GM12878 (cell line): ENCODE results near the gene NCKAP5. TPM values are rescaled to one million over a fixed set of nuclear protein-coding genes. Genes with fewer than 3 reads are reported as not detected.

Experiments
- ATAC-seq: fragments of 200-7000 bp; cut with Tn5 transposase; 3 replicates; pipeline ENCODE4 v1.9.1; 2020; ENCODE audit warnings: mild to moderate bottlenecking, moderate library complexity
- BruUV-seq: library from RNA; stranded (reverse); fragments of 400-500 nt; replicated peaks from 2 replicates; lab custom pipeline; 2021; lab: Mats Ljungman, UMichigan
- CTCF ChIA-PET: fragments of 300-600 bp; sonication (Branson Sonifier 250); formaldehyde crosslinking; extraction: SDS; loops from one replicate; lab custom pipeline; 2021; ENCODE audit warnings: inconsistent platforms; lab: Yijun Ruan, JAX
- POLR2A ChIA-PET: fragments of 350-600 bp; formaldehyde crosslinking; extraction: SDS; loops from one replicate; lab custom pipeline; 2021; ENCODE audit warnings: inconsistent platforms; lab: Charles Lee
- RAD21 ChIA-PET: fragments of 300-600 bp; sonication (Branson Sonifier 250); formaldehyde crosslinking; loops from one replicate; lab custom pipeline; 2023; ENCODE audit warnings: antibody characterized with exemption; ENCODE audit not compliant: unreplicated experiment; lab: Charles Lee
- SMC1A ChIA-PET: fragments of 300-600 bp; sonication (Branson Sonifier 250); formaldehyde crosslinking; loops from one replicate; lab custom pipeline; 2023; ENCODE audit not compliant: unreplicated experiment, uncharacterized antibody; lab: Charles Lee
- DNase-seq: peaks from one replicate; pipeline ENCODE4 v3.0.0-alpha.2; 2011; ENCODE audit warnings: low read depth, low spot score
- FAIRE-seq: peaks from 3 replicates; lab custom pipeline; 2011; peaks lifted over from hg19 to GRCh38; lab: Jason Lieb, UNC
- H2AFZ ChIP-seq: 2 replicates; pipeline ENCODE4 v1.6.0; 2011; ENCODE audit warnings: low read depth, low read length, control low read depth; ENCODE audit not compliant: control insufficient read depth
- H3K27ac ChIP-seq: 2 replicates; pipeline ENCODE4 v1.5.1; 2011; ENCODE audit warnings: control low read depth; ENCODE audit not compliant: control insufficient read depth, insufficient read depth
- H3K27me3 ChIP-seq, 2 experiments: replicated peaks in 1 of 2; 2 replicates each; pipeline versions ENCODE4 v1.6.0 to v1.6.1; 2011; ENCODE audit warnings: low read length in 1 of 2; ENCODE audit not compliant: control insufficient read depth in 2 of 2, insufficient read depth in 2 of 2
- H3K36me3 ChIP-seq, 2 experiments: 2 replicates each; pipeline ENCODE4 v1.5.1; 2011; ENCODE audit warnings: low read length in 1 of 2; ENCODE audit not compliant: control insufficient read depth in 2 of 2, insufficient read depth in 2 of 2
- H3K4me1 ChIP-seq: 2 replicates; pipeline ENCODE4 v1.6.1; 2011; ENCODE audit warnings: mild to moderate bottlenecking, low read length, moderate library complexity, mixed read lengths; ENCODE audit not compliant: control insufficient read depth, insufficient read depth
- H3K4me2 ChIP-seq: 2 replicates; pipeline ENCODE4 v1.6.0; 2011; ENCODE audit warnings: control low read depth; ENCODE audit not compliant: control insufficient read depth, insufficient read depth
- H3K4me3 ChIP-seq: fragments of 200-600 bp; sonication (generic); 2 replicates; pipeline ENCODE4 v1.5.1; 2016
- H3K79me2 ChIP-seq: 2 replicates; pipeline ENCODE4 v1.6.0; 2011; ENCODE audit warnings: low read length; ENCODE audit not compliant: control insufficient read depth, insufficient read depth
- H3K9ac ChIP-seq: 2 replicates; pipeline ENCODE4 v1.8.0; 2011; ENCODE audit warnings: low read length, control low read depth, mixed read lengths; ENCODE audit not compliant: control insufficient read depth, insufficient read depth
- H3K9me3 ChIP-seq: replicated peaks from 3 replicates; pipeline ENCODE4 v1.5.1; 2011; ENCODE audit warnings: mild to moderate bottlenecking, low read length; ENCODE audit not compliant: control insufficient read depth, insufficient read depth
- H4K20me1 ChIP-seq: 2 replicates; pipeline ENCODE4 v1.6.0; 2011; ENCODE audit not compliant: control insufficient read depth, insufficient read depth
- ATF7 ChIP-seq: fragments of 450-650 bp; IDR thresholded peaks from 2 replicates; pipeline ENCODE4 v1.6.1; 2016; ENCODE audit warnings: low read depth, mild to moderate bottlenecking
- CUX1 ChIP-seq: IDR thresholded peaks from 2 replicates; pipeline ENCODE4 v1.6.1; 2012; ENCODE audit warnings: improper control_type of control experiment, low read depth, low read length; ENCODE audit not compliant: insufficient replicate concordance
- HCFC1 ChIP-seq: fragments of 150-350 bp; IDR thresholded peaks from 2 replicates; pipeline ENCODE4 v1.6.1; 2014; ENCODE audit warnings: low read length
- IKZF2 ChIP-seq, 2 experiments: fragments of 450-650 bp; IDR thresholded peaks; 2 replicates each; pipeline ENCODE4 v1.6.1; 2017; ENCODE audit warnings: mild to moderate bottlenecking in 2 of 2, moderate library complexity in 2 of 2
- NFYA ChIP-seq: IDR thresholded peaks from 2 replicates; pipeline ENCODE4 v1.6.1; 2011; ENCODE audit warnings: low read depth, mild to moderate bottlenecking, low read length, improper control_type of control experiment, borderline replicate concordance
- NR2C2 ChIP-seq: IDR thresholded peaks from 2 replicates; pipeline ENCODE4 v1.6.1; 2011; ENCODE audit warnings: borderline replicate concordance, low read depth; ENCODE audit not compliant: control insufficient read depth, insufficient read length
- PAX8 ChIP-seq: fragments of 450-650 bp; IDR thresholded peaks from 2 replicates; pipeline ENCODE4 v1.6.1; 2017; ENCODE audit warnings: mild to moderate bottlenecking, moderate library complexity
- ZNF622 ChIP-seq: fragments of 450-650 bp; IDR thresholded peaks from 2 replicates; pipeline ENCODE4 v1.6.1; 2017; ENCODE audit warnings: mild to moderate bottlenecking, inconsistent platforms
- WGBS: methylation state at CpG from one replicate; pipeline ENCODE4 v1.1.6; 2016; ENCODE audit warnings: low lambda C conversion rate; ENCODE audit not compliant: insufficient replicate concordance, insufficient coverage; ENCODE audit errors: missing lambda C conversion rate; 5-methylcytosine and 5-hydroxymethylcytosine counted together
- in situ Hi-C: fragments of 300-500 bp; cut with MboI; formaldehyde crosslinking; loops from 9 replicates; pipeline ENCODE4 v1.14.3; 2018; ENCODE audit warnings: mixed read lengths
- intact Hi-C: fragments of 100-400 bp; cut with micrococcal nuclease; formaldehyde crosslinking; loops from one replicate; pipeline ENCODE4 v1.14.2; 2022; ENCODE audit not compliant: unreplicated experiment
- polyA plus RNA-seq, 11 experiments: library from polyadenylated mRNA; depleted of rRNA in 4 of 11; unstranded in 6 of 11; stranded (reverse) in 5 of 11; fragments of >200 nt; fragmentation: Nextera tagmentation in 4 of 11; fragmentation: Illumina TruSeq in 1 of 11; extraction: Ambion mirVana in 4 of 11; extraction: Trizol in 1 of 11; gene quantifications; 1 replicate in 1 of 11; 2 replicates in 10 of 11; pipeline versions ENCODE4 v1.2.1 to v1.2.3, GENCODE V29; 2011 to 2016; ENCODE audit warnings: inconsistent platforms in 2 of 11, missing spikeins in 2 of 11, low read depth in 1 of 11
- total RNA-seq, 4 experiments: library from RNA; depleted of rRNA in 3 of 4; stranded (reverse); fragments of >200 nt in 3 of 4; fragmentation: Illumina TruSeq in 1 of 4; extraction: Trizol in 1 of 4; gene quantifications; 2 replicates each; pipeline versions ENCODE4 v1.2.1 to v1.2.3, GENCODE V29; 2013 to 2021

The NCKAP5 gene
- total and polyA plus RNA-seq, 10 of the 15 experiments (the other 5 are each of a cell fraction or from before 2014, with no cell fraction given), result 0.06 to 0.44 (median 0.16) TPM

GRCh38 chr2:132859590-132859989, 708.7 kb downstream of the NCKAP5 start:
- WGBS, result 20% methylated on average over 5 of the region's 5 CpGs
- no peaks in the 10 kb centered on the region for H3K27me3 ChIP-seq
- H3K9ac ChIP-seq, result no peak overlapping the region
- intact Hi-C loops (no loop called here), in situ Hi-C loops (no loop called here)
- H4K20me1 ChIP-seq, result no peaks in the 10 kb centered on the region
- ChIA-PET RAD21 (no interaction called here), SMC1A (no interaction called here), POLR2A (no interaction called here), CTCF (interaction anchor here (1.0 kb wide), 1 partner anchor 311 kb away, joined by 3 read pairs; no protein-coding TSS in a partner anchor)
- no TSS peak for BruUV-seq
- no peaks in the 10 kb centered on the region for H3K79me2 ChIP-seq
- no peak overlapping the region for H3K4me3 ChIP-seq
- H3K4me2 ChIP-seq, result no peak overlapping the region
- H3K36me3 ChIP-seq, result no peaks in the 10 kb centered on the region
- no peaks in the 10 kb centered on the region for H3K9me3 ChIP-seq
- no peak overlapping the region for H2AFZ ChIP-seq
- DNase-seq (no peak), ATAC-seq (no peak), FAIRE-seq (no peak)
- no peak overlapping the region for H3K27ac ChIP-seq
- no peaks in the 10 kb centered on the region for H3K4me1 ChIP-seq
- TF ChIP-seq ZNF622 (no peak), NFYA (no peak), IKZF2 (IDR thresholded peaks at IDR 0.05) (no peak), HCFC1 (no peak)

- no peaks in the 10 kb centered on the region for H3K9me3 ChIP-seq
- FAIRE-seq (no peak), DNase-seq (no peak), ATAC-seq (no peak)
- BruUV-seq, result no TSS peak
- ChIA-PET POLR2A (interaction anchor here (0.8 kb wide), 1 partner anchor 11 kb away, joined by 3 read pairs; no protein-coding TSS in a partner anchor), RAD21 (interaction anchor here (0.7 kb wide), 1 partner anchor 9 kb away, joined by 3 read pairs; no protein-coding TSS in a partner anchor), SMC1A (interaction anchor here (1.2 kb wide), 1 partner anchor 8 kb away, joined by 4 read pairs; no protein-coding TSS in a partner anchor), CTCF (no interaction called here)
- no peak overlapping the region for H3K4me2 ChIP-seq
- no peak overlapping the region for H3K27ac ChIP-seq
- no peaks in the 10 kb centered on the region for H3K4me1 ChIP-seq
- intact Hi-C loops (no loop called here), in situ Hi-C loops (no loop called here)
- no peaks in the 10 kb centered on the region for H3K27me3 ChIP-seq
- no peaks in the 10 kb centered on the region for H3K36me3 ChIP-seq
- H3K4me3 ChIP-seq, result no peak overlapping the region
- 0% methylated on average over 1 of the region's 1 CpG for WGBS
- H3K9ac ChIP-seq, result no peak overlapping the region
- no peaks in the 10 kb centered on the region for H4K20me1 ChIP-seq
- no peak overlapping the region for H2AFZ ChIP-seq
- no peaks in the 10 kb centered on the region for H3K79me2 ChIP-seq
- TF ChIP-seq CUX1 (no peak), PAX8 (no peak), NR2C2 (no peak), ATF7 (no peak)
Observed at GRCh38 chr2:132857319-132857718, 710.9 kb downstream of the NCKAP5 start.
